NCI-H2227 (cell line): ENCODE results near the gene TOMM70.
"Not testable (repeated sequence)": the region's sequence is repeated elsewhere in the genome, so short reads cannot be mapped to it uniquely, and the experiment has no call there.

Source experiments
- DNase-seq: peaks from one replicate; lab custom pipeline; 2025; ENCODE audit not compliant: unreplicated experiment; lab: John Stamatoyannopoulos, UW

Gene TOMM70

GRCh38 chr3:100329800-100330489, 70.9 kb downstream of the TOMM70 start:
- DNase-seq = no peak

- not testable (repeated sequence) for DNase-seq
Measured at GRCh38 chr3:100327377-100327776, 73.5 kb downstream of the TOMM70 start.

- no peak for DNase-seq
Measured at GRCh38 chr3:100325827-100326226, 75.1 kb downstream of the TOMM70 start.

DNA sequence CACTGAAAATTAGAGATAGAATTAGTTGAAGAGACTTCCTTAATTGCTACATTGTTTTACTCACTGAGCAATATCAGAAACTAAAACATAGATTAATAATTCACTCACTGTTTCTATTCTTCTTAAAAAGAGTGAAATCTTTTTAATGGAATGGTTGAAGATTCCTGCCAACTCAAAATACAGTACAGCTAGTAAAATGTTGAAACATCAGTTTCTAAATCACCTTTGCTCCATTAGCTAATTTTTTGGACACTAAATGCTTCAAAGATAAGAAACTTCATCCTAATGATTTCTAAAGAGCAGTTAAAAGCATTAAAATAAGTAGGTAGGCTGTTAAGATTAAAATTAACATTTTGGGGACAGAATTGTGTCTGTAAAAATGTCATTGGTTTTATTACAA, 76.8 kb downstream of the TOMM70 start:
- DNase-seq = no peak

- DNase-seq = no peak
Measured at GRCh38 chr3:100319951-100320350, 80.9 kb downstream of the TOMM70 start.

DNA sequence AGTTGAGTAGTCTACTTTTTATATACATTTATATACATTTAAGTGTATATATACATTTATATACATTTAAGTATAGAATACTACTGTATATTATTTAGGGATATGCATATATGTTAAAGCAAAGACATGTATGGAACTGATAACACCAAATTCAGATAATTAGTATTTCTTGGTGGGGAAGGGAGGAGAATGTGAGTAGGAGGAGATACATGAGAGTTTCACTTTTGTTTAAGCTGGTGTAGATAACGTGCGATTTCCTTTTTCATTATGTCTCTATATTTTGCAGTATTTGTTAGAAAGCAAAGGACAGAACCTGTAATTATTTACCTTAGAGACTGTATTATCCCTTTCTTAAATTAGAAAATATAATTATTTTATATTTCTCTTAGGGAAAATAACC, 83.0 kb downstream of the TOMM70 start:
- DNase-seq = no peak

DNA sequence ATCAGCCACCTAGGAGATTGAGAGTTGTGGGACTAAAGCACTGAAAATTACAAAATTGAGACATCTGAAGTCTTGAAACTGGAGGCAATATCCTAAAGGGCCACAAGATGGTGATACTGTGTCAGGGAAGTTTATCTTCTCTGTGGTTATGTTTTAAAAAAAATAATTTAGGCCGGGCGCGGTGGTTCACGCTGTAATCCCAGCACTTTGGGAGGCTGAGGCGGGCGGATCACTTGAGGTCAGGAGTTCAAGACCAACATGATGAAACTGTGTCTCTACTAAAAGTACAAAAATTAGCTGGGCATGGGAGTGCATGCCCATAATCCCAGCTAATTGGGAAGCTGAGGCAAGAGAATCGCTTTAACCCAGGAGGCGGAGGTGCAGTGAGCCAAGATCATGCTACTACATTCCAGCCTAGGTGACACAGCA, 84.2 kb downstream of the TOMM70 start:
- peak; percentile 37 for DNase-seq
